ENCODE measurements around the gene SPPL2A.

DNA sequence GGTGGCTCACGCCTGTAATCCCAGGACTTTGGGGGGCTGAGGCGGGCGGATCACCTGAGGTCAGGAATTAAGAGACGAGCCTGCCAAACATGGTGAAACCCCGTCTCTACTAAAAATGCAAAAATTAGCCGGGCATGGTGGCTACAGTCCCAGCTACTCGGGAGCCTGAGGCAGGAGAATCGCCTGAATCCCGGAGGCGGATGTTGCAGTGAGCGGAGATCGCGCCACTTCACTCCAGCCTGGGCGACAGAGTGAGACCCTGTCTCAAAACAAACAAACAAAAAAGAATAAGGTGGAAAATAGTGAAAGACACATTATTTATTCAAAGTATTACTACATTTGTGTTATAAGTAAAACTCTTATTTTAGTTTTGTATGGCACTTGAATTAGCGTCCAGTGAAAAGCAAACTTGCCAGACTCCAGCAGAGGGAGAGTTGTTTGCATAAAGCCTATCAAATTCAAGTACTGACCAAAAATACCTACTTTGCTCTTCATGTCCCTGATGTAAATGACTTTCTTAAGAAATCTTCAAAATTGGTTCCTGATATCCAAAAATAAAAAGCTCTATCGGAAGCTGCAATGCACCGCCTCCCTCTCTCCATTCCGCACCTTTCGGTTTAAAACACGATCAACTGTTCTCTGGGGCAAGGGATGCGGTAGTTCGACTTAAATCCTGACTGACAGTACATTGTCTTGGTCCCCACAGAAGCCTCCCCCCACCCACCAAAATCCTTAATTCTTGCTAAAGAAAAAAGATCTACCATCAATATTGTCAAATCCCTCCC lies 80.1 kb downstream of the SPPL2A start:
- TF ChIP-seq, protein P1, sequence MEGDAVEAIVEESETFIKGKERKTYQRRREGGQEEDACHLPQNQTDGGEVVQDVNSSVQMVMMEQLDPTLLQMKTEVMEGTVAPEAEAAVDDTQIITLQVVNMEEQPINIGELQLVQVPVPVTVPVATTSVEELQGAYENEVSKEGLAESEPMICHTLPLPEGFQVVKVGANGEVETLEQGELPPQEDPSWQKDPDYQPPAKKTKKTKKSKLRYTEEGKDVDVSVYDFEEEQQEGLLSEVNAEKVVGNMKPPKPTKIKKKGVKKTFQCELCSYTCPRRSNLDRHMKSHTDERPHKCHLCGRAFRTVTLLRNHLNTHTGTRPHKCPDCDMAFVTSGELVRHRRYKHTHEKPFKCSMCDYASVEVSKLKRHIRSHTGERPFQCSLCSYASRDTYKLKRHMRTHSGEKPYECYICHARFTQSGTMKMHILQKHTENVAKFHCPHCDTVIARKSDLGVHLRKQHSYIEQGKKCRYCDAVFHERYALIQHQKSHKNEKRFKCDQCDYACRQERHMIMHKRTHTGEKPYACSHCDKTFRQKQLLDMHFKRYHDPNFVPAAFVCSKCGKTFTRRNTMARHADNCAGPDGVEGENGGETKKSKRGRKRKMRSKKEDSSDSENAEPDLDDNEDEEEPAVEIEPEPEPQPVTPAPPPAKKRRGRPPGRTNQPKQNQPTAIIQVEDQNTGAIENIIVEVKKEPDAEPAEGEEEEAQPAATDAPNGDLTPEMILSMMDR (IDR thresholded peaks at IDR 0.05): no peak
- no peak for TF ChIP-seq EZH2phosphoT487 (IDR thresholded peaks at IDR 0.05)

Data from neural progenitor cell (in vitro differentiated cells).